Measurements from ENCODE around the gene HDAC4. TPM values are rescaled to one million over a fixed set of nuclear protein-coding genes. Genes with fewer than 3 reads are reported as not detected.

HDAC4 gene
- total RNA-seq, 1 donor from 2014 or later, result 18.3 TPM

- ATAC-seq (no peak), DNase-seq (ENCODE audit: low spot score) (no peak)
Observed at GRCh38 chr2:239137165-239137897, 263.5 kb downstream of the HDAC4 start.

GRCh38 chr2:239136762-239137161 lies 264.1 kb downstream of the HDAC4 start:
- no peak for ATAC-seq
- no peak for DNase-seq (ENCODE audit: low spot score)

- ATAC-seq (no peak), DNase-seq (ENCODE audit: low spot score) (no peak)
Observed at GRCh38 chr2:239136203-239136602, 264.6 kb downstream of the HDAC4 start.

GRCh38 chr2:239135531-239135930 lies 265.3 kb downstream of the HDAC4 start:
- ATAC-seq (no peak), DNase-seq (ENCODE audit: low spot score) (no peak)

GRCh38 chr2:239133945-239134570 lies 266.8 kb downstream of the HDAC4 start:
- ATAC-seq (no peak), DNase-seq (ENCODE audit: low spot score) (no peak)

- DNase-seq (ENCODE audit: low spot score) (no peak), ATAC-seq (no peak)
Observed at GRCh38 chr2:239132786-239133185, 268.0 kb downstream of the HDAC4 start.

GRCh38 chr2:239132156-239132709 lies 268.6 kb downstream of the HDAC4 start:
- no peak for ATAC-seq
- no peak for DNase-seq (ENCODE audit: low spot score)

GRCh38 chr2:239131521-239131920 lies 269.3 kb downstream of the HDAC4 start:
- DNase-seq (ENCODE audit: low spot score), result no peak
- ATAC-seq, result no peak

- DNase-seq (ENCODE audit: low spot score) (no peak), ATAC-seq (no peak)
Observed at GRCh38 chr2:239130786-239131325, 270.0 kb downstream of the HDAC4 start.

- DNase-seq (ENCODE audit: low spot score) (no peak), ATAC-seq (no peak)
Observed at GRCh38 chr2:239130041-239130440, 270.8 kb downstream of the HDAC4 start.

- no peak for DNase-seq (ENCODE audit: low spot score)
- no peak for ATAC-seq
Observed at GRCh38 chr2:239129147-239129920, 271.5 kb downstream of the HDAC4 start.

GRCh38 chr2:239128706-239129105 lies 272.1 kb downstream of the HDAC4 start:
- DNase-seq (ENCODE audit: low spot score) (no peak), ATAC-seq (no peak)

- DNase-seq (ENCODE audit: low spot score) (no peak), ATAC-seq (no peak)
Observed at GRCh38 chr2:239127513-239127912, 273.3 kb downstream of the HDAC4 start.

- ATAC-seq (no peak), DNase-seq (ENCODE audit: low spot score) (no peak)
Observed at GRCh38 chr2:239125726-239126675, 274.8 kb downstream of the HDAC4 start.

GRCh38 chr2:239124152-239124899 lies 276.5 kb downstream of the HDAC4 start:
- ATAC-seq (no peak), DNase-seq (ENCODE audit: low spot score) (no peak)

GRCh38 chr2:239122421-239123110 lies 278.3 kb downstream of the HDAC4 start:
- no peak for DNase-seq (ENCODE audit: low spot score)
- no peak for ATAC-seq

GRCh38 chr2:239121600-239122012 lies 279.2 kb downstream of the HDAC4 start:
- ATAC-seq (no peak), DNase-seq (ENCODE audit: low spot score) (no peak)

- no peak for DNase-seq (ENCODE audit: low spot score)
- peak; percentile 14 for ATAC-seq
Observed at GRCh38 chr2:239120664-239121063, 280.2 kb downstream of the HDAC4 start.

Data from left lobe of liver (tissue), 2 donors.